B cell (primary cell): Measurements from ENCODE around the gene PHACTR1.

ENCODE experiments used
- EZH2 ChIP-seq: IDR thresholded peaks from 2 replicates; pipeline ENCODE4 v1.6.1; 2012; ENCODE audit warnings: borderline replicate concordance, low read depth, mild to moderate bottlenecking, moderate library complexity, low read length; ENCODE audit not compliant: insufficient read depth, poor library complexity, severe bottlenecking
- TF ChIP-seq, protein P1 (sequence below): fragments of 200-600 bp; IDR thresholded peaks from one replicate; pipeline ENCODE4 v1.8.0; 2022; ENCODE audit warnings: antibody characterized with exemption, mild to moderate bottlenecking

DNA sequence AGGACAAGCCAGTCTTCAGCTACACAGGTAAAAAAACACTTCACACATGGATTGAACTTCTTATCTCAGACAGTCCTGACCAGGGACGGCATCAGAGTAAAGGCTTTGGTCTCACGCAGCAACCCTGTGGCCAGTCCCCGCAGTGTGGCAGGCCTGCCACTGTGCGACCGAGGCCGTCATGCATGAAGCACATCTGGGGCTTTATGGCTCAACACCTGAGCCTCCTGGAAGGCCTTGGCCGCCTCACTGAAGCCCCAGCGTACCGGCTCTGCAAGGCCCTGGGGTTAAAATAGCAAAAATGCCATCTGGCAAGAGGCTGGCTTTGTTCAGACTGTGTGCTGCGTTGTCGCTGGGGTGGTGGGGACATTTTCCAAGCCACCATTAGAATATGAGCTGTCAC is 579.0 kb downstream of the PHACTR1 start:
- TF ChIP-seq EZH2 = no peak
- TF ChIP-seq, protein P1, sequence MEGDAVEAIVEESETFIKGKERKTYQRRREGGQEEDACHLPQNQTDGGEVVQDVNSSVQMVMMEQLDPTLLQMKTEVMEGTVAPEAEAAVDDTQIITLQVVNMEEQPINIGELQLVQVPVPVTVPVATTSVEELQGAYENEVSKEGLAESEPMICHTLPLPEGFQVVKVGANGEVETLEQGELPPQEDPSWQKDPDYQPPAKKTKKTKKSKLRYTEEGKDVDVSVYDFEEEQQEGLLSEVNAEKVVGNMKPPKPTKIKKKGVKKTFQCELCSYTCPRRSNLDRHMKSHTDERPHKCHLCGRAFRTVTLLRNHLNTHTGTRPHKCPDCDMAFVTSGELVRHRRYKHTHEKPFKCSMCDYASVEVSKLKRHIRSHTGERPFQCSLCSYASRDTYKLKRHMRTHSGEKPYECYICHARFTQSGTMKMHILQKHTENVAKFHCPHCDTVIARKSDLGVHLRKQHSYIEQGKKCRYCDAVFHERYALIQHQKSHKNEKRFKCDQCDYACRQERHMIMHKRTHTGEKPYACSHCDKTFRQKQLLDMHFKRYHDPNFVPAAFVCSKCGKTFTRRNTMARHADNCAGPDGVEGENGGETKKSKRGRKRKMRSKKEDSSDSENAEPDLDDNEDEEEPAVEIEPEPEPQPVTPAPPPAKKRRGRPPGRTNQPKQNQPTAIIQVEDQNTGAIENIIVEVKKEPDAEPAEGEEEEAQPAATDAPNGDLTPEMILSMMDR = no peak
